ENCODE data around the gene WIPI1. TPM values are rescaled to one million over a fixed set of nuclear protein-coding genes. Genes with fewer than 3 reads are reported as not detected.

The WIPI1 gene
- total and polyA plus RNA-seq, 2 of the 13 experiments (the other 11 are each of a cell fraction or from before 2014, with no cell fraction given): 29.4 to 141 TPM

- no peak for TF ChIP-seq ZNF24 (IDR thresholded peaks at IDR 0.05)
- TF ChIP-seq LBX2 (CRISPR knock-in tag; IDR thresholded peaks at IDR 0.05; ENCODE audit: borderline replicate concordance): no peak
- no peak for TF ChIP-seq NR1H2 (CRISPR knock-in tag; IDR thresholded peaks at IDR 0.05; ENCODE audit: borderline replicate concordance, low read depth)
- no peak for TF ChIP-seq ZFP36L2 (CRISPR knock-in tag; IDR thresholded peaks at IDR 0.05)
- peak; percentile 60; the same call in 1 of the 2 replicates for TF ChIP-seq ETV5 (CRISPR knock-in tag; IDR thresholded peaks at IDR 0.05; ENCODE audit: borderline replicate concordance)
- no peak for TF ChIP-seq MTF2 (CRISPR knock-in tag; IDR thresholded peaks at IDR 0.05; ENCODE audit: borderline replicate concordance)
- TF ChIP-seq ZNF556 (CRISPR knock-in tag; IDR thresholded peaks at IDR 0.05; ENCODE audit: borderline replicate concordance): no peak
- no peak for TF ChIP-seq ZNF775 (CRISPR knock-in tag; IDR thresholded peaks at IDR 0.05; ENCODE audit: borderline replicate concordance)
- TF ChIP-seq IKZF4 (CRISPR knock-in tag; IDR thresholded peaks at IDR 0.05; ENCODE audit: borderline replicate concordance, low read depth, not compliant biosample characterization): no peak
- no peak for TF ChIP-seq GLI4 (CRISPR knock-in tag; IDR thresholded peaks at IDR 0.05; ENCODE audit: borderline replicate concordance)
- no peak for TF ChIP-seq ZFP62 (CRISPR knock-in tag; IDR thresholded peaks at IDR 0.05)
- TF ChIP-seq ZNF552 (CRISPR knock-in tag; IDR thresholded peaks at IDR 0.05; ENCODE audit: borderline replicate concordance): no peak
- TF ChIP-seq NFKBIZ (CRISPR knock-in tag; IDR thresholded peaks at IDR 0.05): no peak
- peak; percentile 63; the same call in 1 of the 2 replicates for TF ChIP-seq ZKSCAN8 (CRISPR knock-in tag; IDR thresholded peaks at IDR 0.05; ENCODE audit: borderline replicate concordance)
- TF ChIP-seq EED (CRISPR knock-in tag; IDR thresholded peaks at IDR 0.05): no peak
- TF ChIP-seq CEBPG (CRISPR knock-in tag; IDR thresholded peaks at IDR 0.05): peak; percentile 52
- TF ChIP-seq ZNF704 (CRISPR knock-in tag; IDR thresholded peaks at IDR 0.05; ENCODE audit: borderline replicate concordance): no peak
- no peak for TF ChIP-seq ZNF607 (CRISPR knock-in tag; IDR thresholded peaks at IDR 0.05; ENCODE audit: borderline replicate concordance)
- peak; percentile 46 for TF ChIP-seq TEAD3 (CRISPR knock-in tag; optimal IDR thresholded peaks at IDR 0.05; ENCODE audit: borderline replicate concordance)
- no peak for TF ChIP-seq ZNF776 (CRISPR knock-in tag; IDR thresholded peaks at IDR 0.05)
- TF ChIP-seq ZNF326 (CRISPR knock-in tag; IDR thresholded peaks at IDR 0.05; ENCODE audit: borderline replicate concordance): no peak
- no peak for TF ChIP-seq CBX5 (CRISPR knock-in tag; IDR thresholded peaks at IDR 0.05; ENCODE audit: borderline replicate concordance)
- TF ChIP-seq SAFB2 (CRISPR knock-in tag; IDR thresholded peaks at IDR 0.05; ENCODE audit: borderline replicate concordance, low read depth): no peak
- TF ChIP-seq ZNF382 (CRISPR knock-in tag; IDR thresholded peaks at IDR 0.05; ENCODE audit: borderline replicate concordance): no peak
- TF ChIP-seq MAF1 (CRISPR knock-in tag; IDR thresholded peaks at IDR 0.05; ENCODE audit: borderline replicate concordance): no peak
- no peak for TF ChIP-seq ZSCAN20 (CRISPR knock-in tag; IDR thresholded peaks at IDR 0.05; ENCODE audit: borderline replicate concordance)
- TF ChIP-seq ZNF720 (CRISPR knock-in tag; IDR thresholded peaks at IDR 0.05): no peak
- TF ChIP-seq HDAC1 (CRISPR knock-in tag; IDR thresholded peaks at IDR 0.05): peak; percentile 77
- TF ChIP-seq MXD4 (CRISPR knock-in tag; IDR thresholded peaks at IDR 0.05): no peak
Measured at GRCh38 chr17:68482576-68483041, 25.3 kb upstream of the WIPI1 start (continued).

Data from HepG2 (cell line).